LNCaP clone FGC (cell line): ENCODE results near the gene RXRA.

Experiments used
- DNase-seq: peaks from one replicate; pipeline ENCODE4 v3.0.0-alpha.2; 2011; ENCODE audit warnings: low read depth
- H3K4me3 ChIP-seq: 2 replicates; pipeline ENCODE4 v1.5.1; 2011; ENCODE audit warnings: mild to moderate bottlenecking, low read depth, low read length, control low read depth
- CTCF ChIP-seq: IDR thresholded peaks from 2 replicates; pipeline ENCODE4 v1.5.1; 2012; ENCODE audit warnings: mild to moderate bottlenecking; ENCODE audit not compliant: control insufficient read depth, insufficient read depth; ENCODE audit errors: extremely low read depth

RXRA gene

GRCh38 chr9:134313470-134313869, 12.8 kb upstream of the RXRA start:
- TF ChIP-seq CTCF, result no peak
- H3K4me3 ChIP-seq, result no peak overlapping the region
- no peak for DNase-seq

- DNase-seq, result no peak
Measured at GRCh38 chr9:134314039-134314949, 12.0 kb upstream of the RXRA start.

GRCh38 chr9:134314950-134315715, 11.1 kb upstream of the RXRA start:
- no peak for TF ChIP-seq CTCF
- DNase-seq, result no peak
- no peak overlapping the region for H3K4me3 ChIP-seq

More at GRCh38 chr9:134314039-134314949, 12.0 kb upstream of the RXRA start:
- TF ChIP-seq CTCF, result no peak
- H3K4me3 ChIP-seq, result no peak overlapping the region

GRCh38 chr9:134315716-134316448, 10.4 kb upstream of the RXRA start:
- DNase-seq, result no peak
- no peak overlapping the region for H3K4me3 ChIP-seq
- no peak for TF ChIP-seq CTCF

- DNase-seq, result no peak
- H3K4me3 ChIP-seq, result no peak overlapping the region
- TF ChIP-seq CTCF, result no peak
Measured at GRCh38 chr9:134316449-134317160, 9.7 kb upstream of the RXRA start.

- no peak overlapping the region for H3K4me3 ChIP-seq
- DNase-seq, result no peak
- TF ChIP-seq CTCF, result no peak
Measured at GRCh38 chr9:134317400-134317789, 8.9 kb upstream of the RXRA start.
